HepG2 (cell line): ENCODE measurements around the gene ZNF638.

Experiments used
- CHD2 ChIP-seq: IDR thresholded peaks from 2 replicates; pipeline ENCODE4 v1.6.1; 2011; ENCODE audit warnings: low read depth, low read length, improper control_type of control experiment
- FOXA3 ChIP-seq: IDR thresholded peaks from 2 replicates; pipeline ENCODE4 v1.6.1; 2016; ENCODE audit warnings: missing genetic modification reagents, missing compliant biosample characterization
- JUN ChIP-seq: sonication (generic); formaldehyde crosslinking; IDR thresholded peaks from 2 replicates; pipeline ENCODE4 v1.4.0; 2020; ENCODE audit warnings: mild to moderate bottlenecking, missing genetic modification reagents
- SAFB2 ChIP-seq: sonication (generic); formaldehyde crosslinking; IDR thresholded peaks from 2 replicates; pipeline ENCODE4 v1.5.1; 2020; ENCODE audit warnings: missing genetic modification reagents, low read depth, mild to moderate bottlenecking, borderline replicate concordance
- TCF7 ChIP-seq: sonication (generic); IDR thresholded peaks from 2 replicates; pipeline ENCODE4 v1.6.1; 2016; ENCODE audit warnings: antibody characterized with exemption, low read depth
- ZNF121 ChIP-seq: sonication (generic); formaldehyde crosslinking; IDR thresholded peaks from 2 replicates; pipeline ENCODE4 v1.5.0; 2020; ENCODE audit warnings: mild to moderate bottlenecking, missing genetic modification reagents
- ZNF205 ChIP-seq: IDR thresholded peaks from 2 replicates; pipeline ENCODE4 v1.6.1; 2018; ENCODE audit warnings: missing biosample characterization, missing genetic modification reagents
- ZNF775 ChIP-seq: sonication (generic); formaldehyde crosslinking; IDR thresholded peaks from 2 replicates; pipeline ENCODE4 v1.4.0; 2020; ENCODE audit warnings: missing genetic modification reagents, mild to moderate bottlenecking, moderate library complexity, borderline replicate concordance
- TF ChIP-seq, protein P1 (sequence below): sonication (generic); formaldehyde crosslinking; IDR thresholded peaks from 2 replicates; pipeline ENCODE4 v1.5.0; 2020; ENCODE audit warnings: mild to moderate bottlenecking, missing genetic modification reagents, moderate library complexity
- TF ChIP-seq, protein P2 (sequence below): sonication (generic); formaldehyde crosslinking; IDR thresholded peaks from 2 replicates; pipeline ENCODE4 v1.4.0; 2020; ENCODE audit warnings: missing genetic modification reagents
- TF ChIP-seq, protein P3 (sequence below): sonication (generic); formaldehyde crosslinking; IDR thresholded peaks from 2 replicates; pipeline ENCODE4 v1.5.0; 2020; ENCODE audit warnings: missing genetic modification reagents
- TF ChIP-seq, protein P4 (sequence below): sonication (generic); formaldehyde crosslinking; IDR thresholded peaks from 2 replicates; pipeline ENCODE4 v1.4.0; 2020; ENCODE audit warnings: missing genetic modification reagents
- TF ChIP-seq, protein P5 (sequence below): sonication (generic); formaldehyde crosslinking; conservative IDR thresholded peaks from 2 replicates; pipeline ENCODE4 v1.8.0; 2022; ENCODE audit warnings: missing genetic modification reagents

DNA sequence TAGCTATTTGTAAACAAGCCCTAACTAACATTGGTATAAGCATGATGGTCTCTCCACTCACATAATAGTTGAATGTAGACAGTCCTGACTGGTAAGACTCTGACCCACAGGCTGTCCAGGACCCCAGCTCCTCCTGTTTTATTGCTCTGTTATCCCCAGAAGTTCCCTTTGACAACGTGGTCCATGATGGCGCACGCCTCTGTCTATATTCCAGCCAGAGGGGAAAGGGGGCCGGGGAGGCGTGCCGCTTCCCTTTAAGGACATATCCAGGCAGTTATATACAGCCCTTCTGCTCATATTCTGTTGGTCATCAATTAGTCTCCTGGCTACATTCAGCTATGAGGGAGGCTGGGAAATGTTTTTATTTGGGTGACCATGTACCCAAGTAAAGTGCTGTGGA, 128.5 kb downstream of the ZNF638 start:
- TF ChIP-seq ZNF205 (CRISPR knock-in tag) (no peak), JUN (CRISPR knock-in tag) (no peak), CHD2 (no peak), ZNF775 (CRISPR knock-in tag) (no peak), TCF7 (no peak), FOXA3 (no peak), ZNF121 (no peak), SAFB2 (CRISPR knock-in tag) (no peak)
- TF ChIP-seq, protein P1, sequence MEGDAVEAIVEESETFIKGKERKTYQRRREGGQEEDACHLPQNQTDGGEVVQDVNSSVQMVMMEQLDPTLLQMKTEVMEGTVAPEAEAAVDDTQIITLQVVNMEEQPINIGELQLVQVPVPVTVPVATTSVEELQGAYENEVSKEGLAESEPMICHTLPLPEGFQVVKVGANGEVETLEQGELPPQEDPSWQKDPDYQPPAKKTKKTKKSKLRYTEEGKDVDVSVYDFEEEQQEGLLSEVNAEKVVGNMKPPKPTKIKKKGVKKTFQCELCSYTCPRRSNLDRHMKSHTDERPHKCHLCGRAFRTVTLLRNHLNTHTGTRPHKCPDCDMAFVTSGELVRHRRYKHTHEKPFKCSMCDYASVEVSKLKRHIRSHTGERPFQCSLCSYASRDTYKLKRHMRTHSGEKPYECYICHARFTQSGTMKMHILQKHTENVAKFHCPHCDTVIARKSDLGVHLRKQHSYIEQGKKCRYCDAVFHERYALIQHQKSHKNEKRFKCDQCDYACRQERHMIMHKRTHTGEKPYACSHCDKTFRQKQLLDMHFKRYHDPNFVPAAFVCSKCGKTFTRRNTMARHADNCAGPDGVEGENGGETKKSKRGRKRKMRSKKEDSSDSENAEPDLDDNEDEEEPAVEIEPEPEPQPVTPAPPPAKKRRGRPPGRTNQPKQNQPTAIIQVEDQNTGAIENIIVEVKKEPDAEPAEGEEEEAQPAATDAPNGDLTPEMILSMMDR (CRISPR knock-in tag): no peak
- TF ChIP-seq, protein P2, sequence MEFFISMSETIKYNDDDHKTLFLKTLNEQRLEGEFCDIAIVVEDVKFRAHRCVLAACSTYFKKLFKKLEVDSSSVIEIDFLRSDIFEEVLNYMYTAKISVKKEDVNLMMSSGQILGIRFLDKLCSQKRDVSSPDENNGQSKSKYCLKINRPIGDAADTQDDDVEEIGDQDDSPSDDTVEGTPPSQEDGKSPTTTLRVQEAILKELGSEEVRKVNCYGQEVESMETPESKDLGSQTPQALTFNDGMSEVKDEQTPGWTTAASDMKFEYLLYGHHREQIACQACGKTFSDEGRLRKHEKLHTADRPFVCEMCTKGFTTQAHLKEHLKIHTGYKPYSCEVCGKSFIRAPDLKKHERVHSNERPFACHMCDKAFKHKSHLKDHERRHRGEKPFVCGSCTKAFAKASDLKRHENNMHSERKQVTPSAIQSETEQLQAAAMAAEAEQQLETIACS (CRISPR knock-in tag): no peak
- TF ChIP-seq, protein P3, sequence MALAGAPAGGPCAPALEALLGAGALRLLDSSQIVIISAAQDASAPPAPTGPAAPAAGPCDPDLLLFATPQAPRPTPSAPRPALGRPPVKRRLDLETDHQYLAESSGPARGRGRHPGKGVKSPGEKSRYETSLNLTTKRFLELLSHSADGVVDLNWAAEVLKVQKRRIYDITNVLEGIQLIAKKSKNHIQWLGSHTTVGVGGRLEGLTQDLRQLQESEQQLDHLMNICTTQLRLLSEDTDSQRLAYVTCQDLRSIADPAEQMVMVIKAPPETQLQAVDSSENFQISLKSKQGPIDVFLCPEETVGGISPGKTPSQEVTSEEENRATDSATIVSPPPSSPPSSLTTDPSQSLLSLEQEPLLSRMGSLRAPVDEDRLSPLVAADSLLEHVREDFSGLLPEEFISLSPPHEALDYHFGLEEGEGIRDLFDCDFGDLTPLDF (CRISPR knock-in tag): no peak
- TF ChIP-seq, protein P4, sequence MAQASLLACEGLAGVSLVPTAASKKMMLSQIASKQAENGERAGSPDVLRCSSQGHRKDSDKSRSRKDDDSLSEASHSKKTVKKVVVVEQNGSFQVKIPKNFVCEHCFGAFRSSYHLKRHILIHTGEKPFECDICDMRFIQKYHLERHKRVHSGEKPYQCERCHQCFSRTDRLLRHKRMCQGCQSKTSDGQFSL (CRISPR knock-in tag): no peak
- TF ChIP-seq, protein P5, sequence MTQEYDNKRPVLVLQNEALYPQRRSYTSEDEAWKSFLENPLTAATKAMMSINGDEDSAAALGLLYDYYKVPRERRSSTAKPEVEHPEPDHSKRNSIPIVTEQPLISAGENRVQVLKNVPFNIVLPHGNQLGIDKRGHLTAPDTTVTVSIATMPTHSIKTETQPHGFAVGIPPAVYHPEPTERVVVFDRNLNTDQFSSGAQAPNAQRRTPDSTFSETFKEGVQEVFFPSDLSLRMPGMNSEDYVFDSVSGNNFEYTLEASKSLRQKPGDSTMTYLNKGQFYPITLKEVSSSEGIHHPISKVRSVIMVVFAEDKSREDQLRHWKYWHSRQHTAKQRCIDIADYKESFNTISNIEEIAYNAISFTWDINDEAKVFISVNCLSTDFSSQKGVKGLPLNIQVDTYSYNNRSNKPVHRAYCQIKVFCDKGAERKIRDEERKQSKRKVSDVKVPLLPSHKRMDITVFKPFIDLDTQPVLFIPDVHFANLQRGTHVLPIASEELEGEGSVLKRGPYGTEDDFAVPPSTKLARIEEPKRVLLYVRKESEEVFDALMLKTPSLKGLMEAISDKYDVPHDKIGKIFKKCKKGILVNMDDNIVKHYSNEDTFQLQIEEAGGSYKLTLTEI (CRISPR knock-in tag): no peak
